Dedifferentiated amniotic fluid mesenchymal stem cell (primary cell): ENCODE results near the gene CXCL3.

Source experiments
- DNase-seq: peaks from one replicate; pipeline ENCODE4 v3.0.0-alpha.2; 2016; ENCODE audit errors: extremely low spot score

Gene CXCL3

DNA sequence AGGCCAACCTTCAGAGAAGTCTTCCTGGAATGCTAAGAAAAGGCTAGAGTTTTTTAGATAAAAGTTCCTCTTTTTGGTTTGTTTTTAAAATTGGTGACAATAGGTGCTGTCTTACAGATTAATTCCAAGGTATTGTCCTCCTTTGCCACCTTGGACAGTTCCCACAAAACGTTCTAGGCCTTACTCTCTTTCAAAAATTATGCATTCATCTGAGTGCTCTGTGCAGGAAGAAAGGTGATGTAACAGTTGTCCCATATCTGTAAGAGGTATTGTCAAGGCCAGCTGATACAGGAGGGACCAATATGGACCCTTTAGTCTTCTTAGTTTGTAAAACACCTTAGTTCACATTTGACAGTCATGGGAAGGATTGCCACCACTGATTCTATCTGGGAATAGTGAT lies 24.2 kb downstream of the CXCL3 start:
- no peak for DNase-seq

DNA sequence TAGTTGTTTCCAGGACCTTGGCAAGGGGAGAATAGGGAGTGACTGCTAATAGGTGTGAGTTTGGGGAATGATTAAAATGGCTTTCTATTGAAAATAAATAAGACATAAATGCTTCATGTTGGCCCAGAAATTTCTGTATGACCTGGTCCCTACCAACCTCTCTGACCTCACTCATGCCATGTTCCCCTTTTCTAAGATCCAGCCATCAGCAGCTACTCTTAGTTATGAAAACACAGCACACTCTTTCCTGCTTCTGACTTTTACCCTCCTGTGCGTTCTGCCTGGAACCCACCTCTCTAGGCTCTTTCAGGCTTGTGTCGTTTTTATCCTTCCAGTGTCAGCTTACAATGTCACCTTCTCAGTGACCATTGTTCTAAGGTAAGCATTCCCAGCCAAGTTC lies 25.2 kb downstream of the CXCL3 start:
- DNase-seq, result no peak

DNA sequence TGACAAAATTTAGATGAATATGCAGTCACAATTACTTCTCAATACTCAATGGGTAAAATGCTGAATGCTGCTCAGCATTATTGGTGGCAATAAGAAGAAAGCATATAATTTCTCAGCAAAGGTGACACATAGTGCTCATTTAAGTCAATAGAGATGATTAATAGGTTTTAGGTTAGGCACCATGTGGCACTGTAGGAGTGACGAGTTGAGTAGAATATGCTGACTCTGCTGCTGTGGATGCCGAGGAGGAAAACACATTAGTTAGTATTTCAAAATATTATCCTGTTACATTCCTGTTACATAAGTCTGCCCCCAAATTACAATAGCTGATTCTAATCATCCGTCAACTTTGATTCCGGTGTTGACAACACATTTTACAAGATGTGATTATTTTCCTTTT lies 26.4 kb downstream of the CXCL3 start:
- DNase-seq, result no peak

DNA sequence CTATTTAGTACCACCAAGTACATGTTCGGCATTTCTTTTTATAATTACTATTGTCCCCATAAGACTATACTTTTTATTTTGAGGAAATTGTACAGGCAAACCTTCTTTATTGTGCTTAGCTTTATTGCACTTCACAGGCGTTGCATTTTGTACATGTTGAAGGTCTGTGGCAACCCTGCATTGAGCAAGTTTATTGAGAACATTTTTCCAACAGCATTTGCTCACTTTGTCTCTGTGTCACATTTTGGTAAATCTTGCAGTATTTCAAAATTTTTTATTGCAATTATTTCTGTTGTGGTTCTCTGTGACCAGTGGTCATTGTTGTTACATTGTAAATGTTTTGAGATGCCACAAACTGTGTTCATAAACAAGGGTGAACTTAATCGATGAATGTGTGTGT lies 29.2 kb downstream of the CXCL3 start:
- no peak for DNase-seq

DNA sequence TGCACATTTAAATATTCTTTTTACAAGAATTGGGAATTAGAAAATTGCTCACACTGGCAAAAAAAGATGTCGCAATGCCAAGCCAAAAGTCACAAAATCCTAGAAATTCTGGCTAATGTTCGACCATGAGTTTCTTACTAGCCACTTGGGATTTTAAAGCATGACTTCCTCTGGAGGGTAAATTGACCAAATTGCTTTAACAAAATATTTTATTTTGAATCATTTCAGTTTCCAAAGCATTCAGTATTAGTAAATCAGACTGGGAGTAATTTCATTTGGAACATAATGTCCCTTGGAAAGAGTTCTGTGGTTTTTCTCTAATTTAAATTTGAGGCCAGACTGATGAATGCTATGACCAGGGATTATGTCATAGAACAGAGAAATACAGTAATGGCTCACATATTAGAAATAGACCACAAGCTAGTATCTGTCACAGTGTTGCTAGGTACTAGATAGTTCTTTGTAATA lies 32.4 kb downstream of the CXCL3 start:
- DNase-seq, result no peak

DNA sequence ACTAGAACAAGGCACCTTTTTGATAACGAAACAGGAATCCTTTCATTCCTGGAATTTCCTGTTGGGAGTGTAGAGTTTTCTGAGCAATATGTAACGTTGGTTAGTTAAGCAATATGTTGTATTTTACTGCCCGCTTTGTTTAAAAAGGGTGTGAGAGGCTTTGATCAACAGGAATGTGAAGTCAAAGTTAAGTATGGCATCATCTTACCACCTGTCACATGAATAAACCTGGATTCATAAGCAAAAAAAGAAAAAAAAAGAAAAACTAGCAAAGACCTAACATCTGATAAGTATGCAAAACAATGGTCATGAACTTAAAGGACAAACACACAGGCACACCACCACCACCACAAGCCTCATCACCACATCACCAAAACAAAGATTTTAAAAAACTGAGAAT lies 33.0 kb downstream of the CXCL3 start:
- no peak for DNase-seq

DNA sequence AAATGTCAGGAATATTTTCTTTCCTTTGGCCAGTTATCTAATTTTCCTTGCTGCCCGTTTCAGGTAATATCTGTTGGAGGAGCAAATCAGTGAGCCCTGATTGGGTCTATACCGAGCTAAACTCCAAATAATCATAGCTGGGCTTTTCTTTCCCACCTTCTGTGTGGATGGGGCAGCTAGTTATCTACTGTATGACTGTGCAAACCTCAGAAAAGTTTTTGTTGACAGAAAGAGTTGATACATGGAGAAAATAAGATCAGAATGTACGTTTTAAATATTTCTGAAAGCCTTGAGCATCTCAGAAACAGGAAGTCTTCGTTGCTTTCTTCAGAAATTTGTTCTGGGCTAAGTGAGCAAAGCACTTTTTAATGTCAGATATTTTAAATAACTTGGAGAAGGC lies 33.8 kb downstream of the CXCL3 start:
- DNase-seq, result no peak

DNA sequence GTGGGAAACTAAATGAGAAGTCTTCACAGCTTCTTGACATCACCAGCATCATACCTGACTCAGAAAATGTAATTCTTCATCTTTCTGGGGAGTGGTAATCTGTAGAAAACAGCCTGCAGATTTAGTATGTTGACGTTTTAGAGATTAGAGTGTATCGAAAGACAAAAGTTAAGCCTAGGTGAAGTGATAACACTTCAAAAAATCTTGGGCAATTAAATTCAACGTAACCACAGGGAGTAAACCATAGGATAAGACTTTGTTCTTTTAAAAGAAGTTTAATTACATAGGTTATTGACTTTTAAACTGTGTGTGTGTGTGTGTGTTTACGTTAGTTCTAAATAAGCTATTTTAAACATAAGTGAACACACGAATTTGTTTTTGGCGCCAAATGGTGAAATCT lies 38.2 kb downstream of the CXCL3 start:
- DNase-seq, result no peak

DNA sequence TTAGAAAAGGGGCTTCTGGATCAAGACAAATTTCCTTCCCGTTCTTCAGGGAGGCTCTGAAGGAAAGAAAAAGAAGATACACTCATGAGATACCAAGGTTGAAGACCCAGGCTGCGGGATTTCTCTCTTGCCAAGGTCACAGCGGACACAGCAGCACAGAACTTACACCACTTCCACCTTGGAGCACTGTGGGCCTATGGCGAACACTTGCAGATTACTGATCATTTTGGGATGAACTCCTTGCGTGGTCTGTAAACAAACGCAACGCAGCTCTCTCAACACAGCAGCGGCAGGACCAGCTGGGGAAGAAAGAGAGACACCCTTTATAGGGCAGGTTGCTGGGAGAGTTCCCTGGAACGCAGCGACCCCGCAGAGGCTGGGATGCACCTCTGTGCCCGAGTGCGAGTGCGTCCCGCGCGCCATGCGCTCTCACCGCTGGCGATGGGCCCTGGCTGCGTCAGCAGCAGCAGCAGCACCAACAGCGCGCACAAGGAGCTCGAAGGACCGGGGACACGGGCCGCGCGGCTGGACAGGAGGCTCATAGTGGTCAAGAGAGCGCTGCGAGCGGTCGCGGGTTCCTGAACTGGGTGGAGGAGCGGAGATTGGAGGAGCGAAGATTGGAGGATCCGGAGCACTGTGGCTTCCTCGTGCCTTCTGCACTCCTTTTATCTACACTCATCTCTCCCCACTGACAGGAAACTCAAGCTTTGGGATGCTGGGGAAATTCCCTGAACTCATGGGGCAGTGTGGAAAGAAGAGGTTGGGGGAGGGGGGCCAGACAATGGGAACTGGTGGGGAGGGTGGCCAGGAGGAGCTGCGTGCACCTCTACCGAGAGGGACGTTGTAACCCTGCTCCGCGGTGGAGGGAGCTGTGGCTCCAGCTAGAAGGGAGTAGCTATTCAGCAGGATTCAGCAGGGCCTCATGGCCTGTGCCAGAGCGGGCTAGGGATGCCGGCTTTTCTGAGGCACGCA lies 40.2 kb downstream of the CXCL3 start, which contains the start of gene CXCL5:
CXCL5 (minus strand) TSS at position 638 of the 972 bp plus-strand sequence; CDS start at position 542, 96 bp downstream.
- DNase-seq, result no peak

DNA sequence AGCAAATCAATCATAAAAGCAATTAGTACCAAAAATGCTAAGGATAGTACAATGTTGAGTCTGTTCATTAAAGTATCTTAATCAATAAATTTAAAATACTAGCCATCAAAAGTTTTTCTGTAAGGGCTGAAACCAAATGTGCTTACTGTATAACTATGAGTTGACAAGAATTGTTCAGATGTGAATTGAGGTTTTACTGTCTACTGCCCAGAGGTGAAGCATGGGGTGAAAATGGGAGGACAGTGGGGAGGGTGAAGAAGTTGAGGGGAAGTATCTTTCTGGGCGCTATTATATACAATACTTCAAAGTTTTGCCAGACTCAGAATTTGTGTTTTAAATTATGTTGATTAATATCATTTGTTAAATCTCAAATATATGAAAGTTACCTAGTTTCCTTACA lies 46.4 kb downstream of the CXCL3 start:
- no peak for DNase-seq

DNA sequence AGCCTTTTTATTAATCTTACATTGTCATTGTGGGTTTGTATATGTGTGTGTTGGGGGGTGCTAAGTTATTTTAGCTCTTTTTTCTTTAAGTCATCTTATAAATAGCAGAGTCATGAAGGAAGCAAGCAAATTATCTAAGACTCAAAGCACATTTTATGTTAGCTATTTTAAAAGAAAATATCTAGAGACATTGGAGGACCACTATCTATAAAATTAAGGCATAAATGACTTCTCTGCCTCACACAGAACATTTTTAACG lies 46.8 kb downstream of the CXCL3 start:
- DNase-seq, result no peak

DNA sequence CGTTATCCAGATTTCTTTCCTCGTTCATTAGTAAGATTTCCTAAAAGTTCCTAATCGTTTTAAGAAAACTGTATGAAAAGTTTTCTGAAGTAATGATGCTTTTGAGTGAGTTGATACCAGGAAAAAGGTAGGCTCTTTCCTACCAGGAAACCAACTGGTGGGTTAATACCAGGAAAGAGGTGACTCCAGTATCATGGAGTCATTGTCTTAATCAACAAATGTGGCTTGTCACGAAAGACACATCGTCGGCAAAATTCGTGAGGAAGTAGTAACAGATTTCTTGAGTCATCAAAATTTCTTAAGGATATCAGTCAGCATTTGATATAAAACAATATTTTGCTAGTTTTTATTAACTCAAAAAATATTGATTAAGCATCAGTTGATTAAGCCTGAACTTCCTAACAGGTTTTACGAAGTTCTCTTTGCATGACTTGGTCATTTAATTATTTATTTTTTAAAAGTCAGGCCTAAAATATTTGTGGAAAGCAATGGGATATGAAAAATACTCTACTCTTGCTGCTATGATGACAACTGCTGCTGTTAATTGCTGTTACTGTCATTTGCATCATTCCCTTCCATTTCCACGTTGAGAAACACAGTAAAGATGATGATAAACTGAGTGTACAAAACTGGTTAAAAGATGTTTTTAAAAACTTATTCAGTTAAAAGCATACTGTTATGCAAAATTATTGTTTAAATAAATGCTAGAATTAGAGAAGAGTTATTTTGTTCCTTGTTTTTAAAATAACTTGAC lies 47.3 kb downstream of the CXCL3 start:
- DNase-seq, result no peak

DNA sequence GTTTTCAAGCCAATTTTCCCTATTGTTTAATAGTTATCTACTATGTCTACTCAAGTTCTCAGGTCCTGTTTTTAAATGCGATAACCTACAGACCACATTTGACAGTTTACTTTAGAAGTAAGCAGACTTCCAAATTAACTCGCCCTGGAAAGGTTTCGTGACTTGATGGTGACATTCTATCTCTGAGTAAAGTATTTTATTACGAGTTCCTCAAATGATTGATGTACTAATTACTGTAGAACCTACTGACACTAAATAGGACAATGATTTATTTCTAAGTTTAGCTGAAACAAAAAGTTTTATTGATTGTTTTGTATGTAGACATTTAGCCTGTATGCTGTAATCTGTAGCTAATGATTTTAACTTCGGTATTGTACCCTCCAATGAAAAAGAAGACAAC lies 48.6 kb downstream of the CXCL3 start:
- no peak for DNase-seq

DNA sequence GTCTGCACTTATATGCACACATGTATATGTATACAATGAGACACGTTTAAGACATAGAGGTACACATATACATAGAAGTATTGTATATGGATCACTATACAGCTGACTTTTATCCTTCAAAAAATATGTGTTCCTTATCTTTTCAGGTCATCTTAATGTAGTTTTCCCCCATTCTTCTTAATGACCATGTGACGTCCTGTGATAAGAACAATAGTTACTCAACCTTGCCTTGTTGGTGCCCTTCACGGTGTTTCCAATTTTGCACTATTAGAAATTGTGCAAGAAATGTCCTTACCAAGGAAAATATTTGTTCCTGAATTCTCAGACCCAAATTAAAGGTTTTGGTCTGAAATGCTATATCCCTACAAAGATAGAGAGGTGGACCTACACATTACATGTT lies 49.5 kb downstream of the CXCL3 start:
- DNase-seq, result no peak

DNA sequence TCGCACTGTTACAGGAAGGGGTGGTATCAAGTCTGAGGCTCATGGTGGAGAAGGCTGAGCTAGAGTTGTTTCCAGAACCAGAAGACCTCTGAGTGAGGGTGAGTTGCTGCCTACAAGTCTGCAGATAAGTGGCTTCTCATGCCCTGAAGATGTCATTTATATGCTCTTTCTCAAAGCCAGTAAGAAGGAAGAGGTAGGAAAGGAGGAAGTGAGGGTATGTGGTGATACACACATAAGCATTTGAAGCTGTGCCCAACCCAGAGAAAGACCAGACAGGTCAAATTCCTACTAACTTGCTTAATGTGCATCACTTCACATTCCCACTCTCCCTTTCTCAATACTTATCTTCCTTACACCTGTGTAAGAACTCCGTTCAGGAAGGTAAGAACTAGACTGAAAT lies 50.4 kb downstream of the CXCL3 start, which contains the start of gene PPBP:
PPBP (minus strand) TSS at position 130 of the 400 bp plus-strand sequence; CDS start at position 43, 87 bp downstream.
- DNase-seq, result no peak
